ENCODE measurements around the gene SLC26A11.
A peak's percentile ranks its signal among the peaks of the same experiment; 100 is the strongest.
"Not testable (repeated sequence)": the region's sequence is repeated elsewhere in the genome, so short reads cannot be mapped to it uniquely, and the experiment has no call there.

SLC26A11 gene

DNA sequence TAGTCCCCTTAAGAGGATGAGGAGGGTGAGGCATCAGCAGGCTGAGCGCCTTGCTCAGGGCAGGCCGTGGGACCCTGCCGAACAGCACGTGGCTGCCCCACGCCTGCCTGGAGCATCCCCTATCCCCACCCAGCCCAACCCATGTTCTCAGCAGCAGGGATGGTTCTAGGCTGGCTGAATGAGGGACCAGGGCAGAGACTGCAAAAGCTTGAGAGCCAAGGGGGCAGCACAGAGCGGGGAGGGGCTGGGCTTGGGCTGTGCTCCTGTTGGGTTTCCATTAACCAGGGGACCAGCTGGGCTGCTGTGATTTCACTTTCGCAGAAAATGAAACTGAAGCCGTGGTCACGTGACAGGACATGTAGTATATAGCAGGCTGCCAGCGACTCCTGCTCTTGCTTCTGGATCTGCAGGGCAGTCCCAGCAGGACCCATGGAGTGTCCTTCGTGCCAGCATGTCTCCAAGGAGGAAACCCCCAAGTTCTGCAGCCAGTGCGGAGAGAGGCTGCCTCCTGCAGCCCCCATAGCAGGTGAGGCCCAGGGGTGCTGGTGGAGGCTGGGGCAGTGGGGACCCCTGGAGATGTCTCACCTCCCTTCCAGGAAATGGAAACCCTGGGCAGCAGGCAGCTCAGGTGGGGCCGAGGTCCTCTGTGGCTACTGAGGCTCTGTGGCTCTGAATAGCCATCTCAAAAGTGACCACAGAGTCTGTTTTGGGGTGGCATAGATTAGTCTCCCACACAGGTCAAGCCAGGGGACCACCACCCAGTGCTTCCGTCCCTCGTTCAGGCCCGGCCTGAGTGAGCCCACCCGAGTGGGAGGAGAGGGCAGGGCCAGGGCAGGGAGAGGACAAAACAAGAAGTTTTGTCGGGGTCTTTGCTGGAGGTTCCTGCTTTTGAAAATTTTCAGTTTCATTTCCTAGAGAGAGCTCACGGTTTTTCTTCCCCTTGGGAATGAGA is 43.3 kb downstream of the SLC26A11 start:
- DNase-seq: peak; percentile 88

DNA sequence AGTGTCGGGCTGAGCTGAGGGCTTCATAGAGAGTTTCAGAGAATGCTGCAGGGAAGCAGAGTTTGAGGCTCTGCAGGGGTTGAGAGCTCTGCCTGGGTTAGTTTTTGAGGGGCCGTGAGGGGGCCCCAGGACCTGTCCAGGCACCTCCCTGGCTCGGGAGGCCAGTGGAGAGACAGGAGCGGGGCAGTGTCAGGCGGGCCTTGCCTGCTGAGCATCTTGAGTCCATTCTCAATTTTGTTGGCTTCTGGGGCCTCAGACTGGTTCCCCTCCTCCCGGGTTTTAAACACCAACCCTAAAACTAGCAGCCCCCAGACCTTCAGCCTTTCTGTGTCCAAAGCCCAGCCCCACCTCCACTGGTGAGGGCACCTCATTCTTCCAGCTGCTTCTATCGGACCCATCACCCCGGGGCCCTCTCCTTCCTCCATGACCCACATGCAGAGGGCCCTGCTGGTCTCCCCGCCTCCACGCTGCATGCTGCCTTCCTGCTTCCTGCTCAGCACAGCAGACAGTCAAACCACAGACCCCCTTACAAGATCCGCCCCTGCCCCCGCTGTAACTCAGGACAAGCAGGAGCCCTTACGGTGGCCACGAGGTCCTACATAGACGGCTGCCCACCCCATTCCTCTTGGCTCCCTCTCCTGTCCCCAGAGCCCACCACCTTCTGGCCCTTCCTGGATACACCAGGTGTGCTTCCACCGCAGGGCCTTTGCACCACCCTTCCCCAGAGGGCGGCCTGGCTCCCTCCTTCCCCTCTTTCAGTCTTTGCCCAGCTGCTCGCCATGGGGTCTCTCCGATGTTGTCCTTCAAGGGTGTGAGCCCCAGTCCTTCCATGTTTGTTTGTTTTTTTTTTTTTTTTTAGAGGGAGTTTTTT is 44.2 kb downstream of the SLC26A11 start:
- DNase-seq: peak; percentile 65 to 67

DNA sequence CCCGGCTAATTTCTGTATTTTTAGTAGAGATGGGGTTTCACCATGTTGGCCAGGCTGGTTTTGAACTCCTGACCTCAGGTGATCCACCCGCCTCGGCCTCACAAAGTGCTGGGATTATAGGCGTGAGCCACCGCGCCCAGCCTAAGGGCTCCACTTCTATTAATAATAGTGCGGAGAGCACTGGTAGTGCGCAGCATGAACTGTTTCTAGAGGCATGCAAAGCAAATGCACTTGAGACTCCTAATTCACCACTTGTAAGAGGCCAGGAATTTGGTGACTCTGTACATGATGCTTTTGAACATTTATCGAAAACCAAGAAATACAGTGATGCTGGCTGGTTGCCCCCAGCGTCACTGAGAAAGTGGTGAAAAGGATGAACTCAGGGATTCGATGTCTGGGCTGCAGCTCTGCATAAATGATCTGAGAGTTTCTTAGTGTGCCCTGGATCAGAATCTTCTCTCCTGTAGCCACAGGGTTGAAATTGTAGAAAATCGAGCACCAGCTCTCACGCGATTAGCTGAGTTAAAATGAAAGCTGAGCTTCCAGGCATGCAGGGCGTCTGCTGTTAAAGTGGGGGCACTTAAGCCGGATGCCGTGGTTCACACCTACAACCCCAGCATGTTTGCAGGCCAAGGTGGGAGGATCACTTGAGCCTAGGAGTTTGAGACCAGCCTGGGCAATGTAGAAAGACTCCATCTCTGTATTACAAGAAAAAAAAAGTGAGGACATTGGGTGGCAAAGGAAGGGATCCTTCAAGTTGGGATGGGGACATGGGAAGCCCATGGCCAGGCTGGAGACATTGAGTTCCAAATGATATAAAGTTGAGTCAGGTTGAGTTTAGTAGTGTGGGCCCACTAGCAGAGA is 45.2 kb downstream of the SLC26A11 start:
- DNase-seq: peak; percentile 72 to 77

DNA sequence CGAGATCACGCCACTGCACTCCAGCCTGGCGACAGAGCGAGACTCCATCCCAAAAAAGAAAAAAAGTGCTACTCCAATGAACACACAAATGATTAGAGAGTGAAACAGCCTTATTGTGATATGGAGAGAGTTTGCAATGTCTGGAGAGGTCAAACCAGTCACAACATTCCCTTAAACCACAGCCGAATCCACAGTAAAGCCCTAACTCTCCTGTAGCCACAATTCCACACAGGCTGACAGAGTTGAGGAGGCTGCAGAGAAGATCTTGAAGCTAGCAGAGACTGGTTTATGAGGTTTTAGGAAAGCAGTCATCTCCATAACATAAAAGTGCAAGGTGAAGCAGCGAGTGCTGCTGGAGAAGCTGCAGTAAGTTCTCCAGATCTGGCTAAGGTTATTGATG is 47.2 kb downstream of the SLC26A11 start:
- no peak for DNase-seq

DNA sequence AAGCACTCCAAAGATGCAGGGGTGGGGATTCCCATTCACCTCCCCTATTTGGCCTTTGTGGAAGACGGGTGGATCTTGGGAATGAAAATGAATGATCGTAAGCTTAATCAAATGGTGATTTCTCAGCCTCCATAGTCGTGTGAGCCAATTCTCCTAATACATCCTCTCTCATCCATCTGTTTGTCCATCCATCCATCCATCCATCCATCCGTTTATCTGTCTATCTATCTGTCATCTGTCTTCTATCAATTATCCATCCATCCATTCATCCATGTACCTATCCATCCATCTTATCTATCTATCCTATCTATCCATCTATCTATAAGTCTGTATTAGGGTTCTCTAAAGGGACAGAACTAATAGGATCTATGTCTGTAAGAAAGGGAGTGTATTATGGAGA is 48.2 kb downstream of the SLC26A11 start:
- no peak for DNase-seq

DNA sequence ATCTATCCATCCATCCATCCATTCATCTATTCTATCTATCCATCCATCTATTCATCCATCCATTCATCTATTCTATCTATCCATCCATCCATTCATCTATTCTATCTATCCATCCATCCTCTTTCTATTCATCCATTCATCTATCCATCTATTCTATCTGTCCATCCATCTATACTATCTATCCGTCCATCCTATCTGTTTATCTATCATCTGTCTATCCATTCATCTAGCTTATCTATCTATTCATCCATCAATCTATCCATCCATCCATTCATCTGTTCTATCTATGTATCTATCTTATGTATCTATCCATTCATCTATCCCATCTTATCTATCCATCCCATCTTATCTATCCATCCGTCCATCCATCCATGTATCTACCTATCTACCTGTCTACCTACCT is 49.2 kb downstream of the SLC26A11 start:
- no peak for DNase-seq

DNA sequence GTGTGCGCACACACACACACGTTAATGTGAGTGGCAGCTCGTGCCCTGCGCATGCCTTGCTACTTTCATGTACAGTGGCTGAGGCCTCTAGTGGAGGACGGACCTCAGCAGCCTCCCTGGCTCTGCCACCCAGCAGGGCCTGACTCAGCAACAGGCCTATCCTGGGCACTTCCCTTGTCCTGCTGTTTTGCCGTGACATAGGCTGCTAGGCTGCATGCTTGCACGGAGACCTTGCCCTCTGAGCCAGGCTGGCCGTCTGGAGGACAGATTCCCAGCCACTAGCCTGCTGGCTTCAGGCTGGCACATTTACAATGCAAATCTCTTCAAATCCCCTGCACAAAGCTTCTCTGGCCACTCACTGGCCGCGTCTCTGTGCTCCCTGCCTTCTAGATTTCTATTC is 49.9 kb downstream of the SLC26A11 start:
- no peak for DNase-seq

DNA sequence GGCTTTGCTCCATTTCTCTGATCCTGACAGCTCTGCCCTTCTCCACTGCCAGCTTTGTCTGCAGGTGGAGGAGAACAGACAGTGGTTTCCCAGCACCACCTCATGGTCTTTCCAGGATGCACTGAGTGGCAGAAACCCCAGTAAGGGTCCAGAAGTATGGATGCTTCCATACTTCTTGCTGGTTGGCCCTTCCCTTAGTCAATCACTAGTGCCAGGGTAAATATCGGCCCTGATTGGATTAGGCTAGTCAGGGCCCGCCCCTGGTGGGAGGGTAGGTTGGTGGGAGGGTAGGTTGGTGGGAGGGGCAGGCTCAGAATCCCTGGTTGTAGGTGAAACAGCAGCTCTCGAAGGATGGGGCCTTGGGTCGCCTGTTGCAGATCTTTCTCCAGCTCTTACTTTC is 50.6 kb downstream of the SLC26A11 start:
- DNase-seq: peak; percentile 66 to 68

DNA sequence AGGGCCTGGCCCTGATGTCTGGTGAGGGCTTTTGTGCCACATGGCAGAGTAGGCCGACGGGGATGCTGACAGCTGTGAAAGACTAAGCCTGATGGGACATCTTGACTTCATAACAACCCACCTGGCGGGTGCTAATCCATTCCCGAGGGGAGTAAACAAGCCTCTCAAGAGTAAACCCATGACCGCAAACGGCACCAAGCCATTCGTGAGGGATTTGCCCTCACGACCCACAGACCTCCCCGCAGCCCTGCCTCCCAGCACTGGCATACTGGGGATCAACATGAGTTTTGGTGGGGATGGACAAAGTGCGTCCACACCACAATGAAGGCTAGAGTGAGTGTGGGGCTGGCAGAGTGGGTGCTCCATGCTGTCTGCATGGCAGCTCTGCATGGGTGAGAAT is 52.1 kb downstream of the SLC26A11 start:
- DNase-seq: no peak

DNA sequence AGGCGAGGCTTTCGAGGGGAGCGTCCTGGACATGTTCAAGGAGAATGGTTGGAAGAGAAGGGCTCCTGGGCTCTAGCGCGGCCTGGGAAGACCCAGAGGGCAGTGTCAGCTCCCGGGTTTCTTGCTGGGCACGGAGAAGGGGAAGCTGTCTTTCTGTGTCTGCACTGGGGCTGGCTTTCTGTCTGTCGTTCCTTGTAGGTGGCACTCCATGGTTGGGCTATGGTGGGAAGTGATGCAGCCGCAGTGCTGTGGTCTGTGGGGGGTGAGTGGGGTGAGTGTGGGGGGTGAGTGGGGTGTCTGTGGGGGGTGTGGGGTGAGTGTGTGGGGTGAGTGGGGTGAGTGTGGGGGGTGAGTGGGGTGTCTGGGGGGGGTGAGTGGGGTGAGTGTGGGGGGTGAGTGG is 54.1 kb downstream of the SLC26A11 start:
- no peak for DNase-seq

DNA sequence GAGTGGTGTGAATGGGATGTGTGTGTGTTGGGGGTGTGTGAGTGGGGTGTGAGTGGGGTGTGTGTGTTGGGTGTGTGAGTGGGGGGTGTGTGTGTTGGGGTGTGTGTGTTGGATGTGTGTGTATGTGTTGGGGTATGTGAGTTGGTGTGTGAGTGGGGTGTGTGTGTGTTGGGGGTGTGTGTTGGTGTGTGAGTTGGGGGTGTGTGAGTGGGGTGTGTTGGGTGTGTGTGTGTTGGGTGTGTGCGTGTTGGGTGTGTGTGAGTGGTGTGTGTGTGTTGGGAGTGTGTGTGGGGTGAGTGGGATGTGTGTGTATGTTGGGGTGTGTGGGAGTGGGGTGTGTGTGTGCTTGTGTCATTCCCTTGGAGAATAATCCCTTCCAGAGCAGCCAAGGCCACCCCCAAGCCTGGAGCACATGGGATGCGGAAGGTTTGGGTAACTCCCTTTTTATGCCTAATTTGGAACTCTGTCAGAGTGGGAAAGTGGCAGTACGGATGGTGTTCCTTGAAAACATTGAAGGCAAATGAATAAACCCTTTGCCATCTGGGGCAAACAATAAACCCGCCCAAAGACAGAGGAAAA is 54.7 kb downstream of the SLC26A11 start:
- DNase-seq: no peak

DNA sequence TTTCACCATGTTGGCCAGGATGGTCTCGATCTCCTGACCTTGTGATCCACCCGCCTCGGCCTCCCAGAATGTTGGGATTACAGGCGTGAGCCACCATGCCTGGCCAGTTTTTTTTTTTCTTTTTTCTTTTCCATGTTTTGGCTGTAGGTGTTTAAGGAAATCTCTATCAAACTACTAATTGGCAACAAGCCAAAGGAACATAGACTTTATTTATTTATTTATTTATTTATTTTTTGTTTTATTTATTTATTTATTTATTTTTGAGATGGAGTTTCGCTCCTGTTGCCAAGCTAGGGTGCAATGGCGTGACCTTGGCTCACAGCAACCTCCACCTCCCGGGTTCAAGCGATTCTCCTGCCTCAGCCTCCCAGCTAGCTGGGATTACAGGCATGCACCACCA is 55.6 kb downstream of the SLC26A11 start:
- not testable (repeated sequence) for DNase-seq

DNA sequence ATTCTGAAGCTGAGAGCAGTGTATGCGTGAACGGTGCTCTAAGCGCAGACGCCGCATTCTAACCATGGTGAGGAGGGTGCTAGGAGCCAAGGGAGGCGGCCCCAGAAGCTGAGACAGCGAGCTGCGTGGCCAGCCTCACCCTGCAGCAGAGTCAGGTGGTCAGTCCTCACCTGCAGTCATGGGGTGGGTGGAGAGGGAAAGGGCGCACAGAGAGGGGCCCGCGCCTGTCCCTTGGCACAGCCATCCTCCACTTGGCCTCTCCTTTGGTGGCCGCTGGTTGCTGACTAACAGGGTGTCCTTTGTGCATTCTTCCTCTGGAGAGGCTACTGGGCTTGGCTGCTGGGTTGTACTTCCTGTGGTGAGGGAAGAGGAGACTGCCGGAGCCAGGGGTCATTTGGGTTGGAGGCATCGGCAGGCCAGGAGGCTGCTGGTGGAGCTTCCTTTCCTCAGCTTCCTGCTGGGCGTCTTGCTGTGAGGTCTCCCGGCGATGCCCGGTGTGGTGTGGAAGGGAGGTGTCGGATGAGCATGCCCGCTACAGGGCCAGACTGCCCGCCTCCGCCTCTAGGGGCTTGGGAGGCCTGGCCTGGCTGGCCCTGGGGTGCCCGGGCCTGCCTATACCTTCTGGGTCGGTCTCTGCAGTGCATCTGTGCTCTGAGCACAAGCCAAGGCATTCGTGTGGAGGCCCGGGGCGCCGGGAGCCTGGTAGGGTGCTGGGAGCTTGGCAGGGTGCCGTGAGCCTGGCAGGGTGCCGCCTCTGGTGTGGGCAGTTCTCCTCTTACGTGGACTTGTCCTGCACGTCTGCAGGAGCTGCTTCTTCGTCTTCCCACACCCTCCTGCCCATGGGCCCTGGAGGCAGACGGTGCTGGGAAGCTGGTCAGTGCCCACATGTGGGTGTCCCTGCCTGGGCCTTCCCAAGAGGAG is 57.8 kb downstream of the SLC26A11 start:
- no peak for DNase-seq

DNA sequence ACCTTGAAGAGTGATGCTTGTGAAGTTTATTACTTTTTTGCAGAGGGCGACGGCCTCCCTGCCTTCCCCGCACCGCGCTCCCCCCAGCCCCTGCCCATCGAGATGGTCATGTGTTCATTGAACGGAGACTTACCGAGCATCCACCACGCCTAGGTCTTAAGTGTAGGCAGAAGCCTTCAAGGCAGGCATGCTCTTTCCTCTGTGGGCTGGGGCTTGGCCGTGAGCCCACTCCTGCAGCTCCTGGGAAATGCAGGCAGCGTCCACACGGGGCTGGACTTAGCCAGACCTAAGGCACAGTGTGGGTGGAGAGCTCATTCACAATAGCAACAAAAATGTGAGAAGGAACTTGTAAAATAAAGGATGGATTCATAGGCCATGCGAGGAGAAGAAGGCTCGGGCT is 59.7 kb downstream of the SLC26A11 start:
- DNase-seq: no peak

DNA sequence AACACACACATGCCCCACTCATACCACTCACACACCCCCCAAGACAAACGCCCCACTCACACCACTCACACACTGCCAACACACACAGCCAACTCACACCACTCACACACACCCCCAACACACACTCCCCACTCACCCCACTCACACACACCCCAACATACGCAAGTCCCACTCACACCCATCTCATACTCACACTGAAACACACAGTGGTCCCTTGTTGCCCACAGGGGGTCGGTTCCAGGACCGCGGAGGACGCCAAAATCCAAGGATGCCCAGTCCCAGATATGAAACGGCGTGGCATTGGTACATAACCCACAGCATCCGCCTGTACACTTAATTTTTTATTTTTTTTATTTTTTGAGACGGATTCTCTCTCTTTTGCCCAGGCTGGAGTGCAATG is 61.3 kb downstream of the SLC26A11 start:
- no peak for DNase-seq

DNA sequence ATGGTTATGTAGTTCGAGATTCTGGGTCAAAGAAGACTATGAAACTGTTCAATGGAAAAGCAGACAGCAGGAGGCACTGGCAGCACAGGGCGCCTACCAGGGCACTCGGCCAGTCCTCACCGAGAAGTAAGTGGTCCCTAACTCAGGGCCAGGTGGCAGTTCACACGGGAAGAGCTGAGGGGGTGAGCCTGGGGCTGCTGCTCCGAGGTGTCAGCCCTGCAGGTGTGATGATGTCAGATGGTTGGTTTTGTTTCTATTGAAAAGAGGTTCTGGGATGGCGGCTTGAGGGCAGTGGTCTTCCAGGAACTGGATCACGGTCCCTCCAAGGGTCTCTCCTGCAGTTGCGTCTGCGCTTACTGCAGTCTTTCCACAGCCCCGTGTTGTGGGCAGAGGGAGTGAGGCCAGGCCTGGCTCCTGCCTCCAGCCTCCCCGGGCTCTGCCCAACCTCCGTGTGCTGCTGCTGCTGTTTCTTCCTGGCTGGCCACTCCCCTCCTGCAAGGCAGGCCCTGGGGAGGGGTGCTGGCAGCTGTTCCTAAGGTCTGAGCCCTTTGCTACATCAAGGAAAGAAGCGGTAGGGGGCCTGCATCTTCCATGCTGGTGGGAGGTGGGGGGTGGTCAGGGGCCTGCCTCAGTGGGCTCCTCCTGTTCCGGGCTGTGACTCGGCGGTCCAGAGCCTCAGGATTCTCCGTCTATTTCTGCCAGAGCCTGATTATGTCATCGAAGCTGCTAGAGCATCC is 63.1 kb downstream of the SLC26A11 start:
- no peak for DNase-seq

DNA sequence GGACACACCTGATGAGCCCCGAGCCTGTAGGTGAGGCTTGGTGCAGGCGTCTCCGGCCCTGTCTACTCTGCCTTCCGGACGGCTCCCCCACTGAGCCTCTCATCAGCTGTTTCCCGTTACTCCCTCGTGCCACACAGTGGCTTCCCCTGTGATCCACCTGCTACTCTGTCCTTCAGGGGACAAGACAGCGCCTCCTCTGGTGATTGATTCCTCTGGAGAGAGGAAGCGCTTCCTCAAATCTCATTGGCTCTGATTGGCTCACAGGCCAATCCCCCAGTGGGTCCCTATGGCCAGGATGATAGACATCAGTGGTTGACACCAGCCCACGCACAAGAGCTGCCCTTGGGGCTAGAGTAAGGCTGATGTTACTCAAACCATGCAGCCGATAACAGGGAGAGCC is 64.4 kb downstream of the SLC26A11 start:
- no peak for DNase-seq

DNA sequence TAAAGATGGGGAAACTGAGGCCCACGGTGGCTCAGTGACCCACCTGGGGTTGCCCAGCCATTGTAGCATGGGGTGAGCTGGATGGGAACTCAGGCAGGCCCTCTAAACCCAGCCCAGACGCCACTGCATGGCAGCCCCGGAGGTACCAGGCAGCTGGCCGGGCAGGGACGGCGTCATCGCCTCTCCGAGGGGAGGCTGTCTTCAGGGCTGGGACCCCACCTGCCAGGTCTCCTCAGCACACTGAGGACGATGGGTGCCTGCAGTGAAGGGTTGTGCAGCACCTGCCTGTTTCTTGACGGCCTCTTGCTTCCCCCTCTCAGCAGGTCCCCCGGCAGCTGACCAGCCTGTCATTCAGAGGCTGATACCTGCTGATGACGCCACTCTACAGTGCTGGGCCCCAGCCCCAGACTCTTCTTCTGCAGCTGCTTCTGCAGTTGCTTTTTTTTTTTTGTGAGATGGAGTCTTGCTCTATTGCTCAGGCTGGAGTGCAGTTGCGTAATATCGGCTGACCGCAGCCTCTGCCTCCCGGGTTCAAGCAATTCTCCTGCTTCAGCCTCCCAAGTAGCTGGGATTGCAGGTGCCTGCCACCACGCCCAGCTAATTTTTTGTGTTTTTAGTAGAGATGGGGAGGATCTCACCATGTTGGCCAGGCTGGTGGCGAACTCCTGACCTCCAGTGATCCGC is 65.2 kb downstream of the SLC26A11 start:
- DNase-seq: no peak

DNA sequence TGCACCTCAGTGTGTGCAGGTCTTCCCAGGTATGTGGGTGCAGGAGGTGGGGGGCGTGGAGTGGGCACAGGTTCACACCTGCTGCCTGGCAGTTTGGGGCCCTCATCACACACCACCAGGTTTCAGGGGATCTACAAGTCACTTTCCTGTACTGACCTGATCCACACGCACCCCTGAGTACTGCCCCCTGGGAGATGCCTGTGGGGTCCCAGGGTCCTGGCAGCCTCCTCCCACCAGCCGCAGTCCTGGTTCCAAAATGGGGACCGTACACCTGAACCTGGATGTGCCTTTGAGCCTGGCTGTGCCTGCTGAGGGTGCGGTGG is 66.4 kb downstream of the SLC26A11 start:
- no peak for DNase-seq

DNA sequence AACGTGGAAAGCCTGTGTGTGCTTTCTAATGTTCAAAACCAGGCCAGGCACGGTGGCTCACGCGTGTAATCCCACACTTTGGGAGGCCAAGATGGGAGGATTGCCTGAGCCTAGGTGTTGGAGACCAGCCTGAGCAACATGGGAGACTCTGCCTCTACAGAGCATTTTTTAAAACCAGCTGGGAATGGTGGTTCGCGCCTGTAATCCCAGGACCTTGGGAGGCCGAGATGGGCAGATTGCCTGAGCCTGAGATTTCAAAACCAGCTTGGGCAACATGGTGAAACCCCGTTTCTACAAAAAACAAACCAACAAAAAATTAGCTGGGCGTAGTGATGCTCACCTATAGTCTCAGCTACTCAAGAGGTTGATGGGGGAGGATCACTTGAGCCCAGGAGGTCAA is 66.8 kb downstream of the SLC26A11 start:
- DNase-seq: no peak
